ENCODE data around the gene CYB5R2. TPM values are rescaled to one million over a fixed set of nuclear protein-coding genes. Genes with fewer than 3 reads are reported as not detected.
"Not testable (repeated sequence)": the region's sequence is repeated elsewhere in the genome, so short reads cannot be mapped to it uniquely, and the experiment has no call there.

The CYB5R2 gene
- total RNA-seq, 2 experiments from 2014 or later = not detected

- Histone ChIP-seq H4K20me1 (ENCODE audit: insufficient read depth, low read length) (no peaks in the 10 kb centered on the region), H3K4me3 (ENCODE audit: low read depth, low read length, poor library complexity, severe bottlenecking) (no peak overlapping the region), H3K79me2 (ENCODE audit: insufficient read depth, low read depth, low read length) (no peaks in the 10 kb centered on the region), H2AFZ (ENCODE audit: low read length) (no peak overlapping the region), H3K36me3 (ENCODE audit: insufficient read depth, low read length) (peaks cover 50% of the 10 kb centered on the region), H3K4me1 (ENCODE audit: insufficient read depth, low read length, poor library complexity, severe bottlenecking) (no peaks in the 10 kb centered on the region), H3K4me2 (ENCODE audit: low read length) (no peak overlapping the region), H3K9me2 (ENCODE audit: insufficient read depth, low read length) (no peaks in the 10 kb centered on the region), H3K27ac (ENCODE audit: low read depth, low read length, poor library complexity, severe bottlenecking) (no peak overlapping the region), H3K9me3 (ENCODE audit: low read length) (no peaks in the 10 kb centered on the region)
- ChIA-PET POLR2A (no interaction called here), CTCF (ENCODE audit: unreplicated experiment) (interaction anchor here (1.2 kb wide), 1 partner anchor 22 kb away, joined by 3 read pairs; no protein-coding TSS in a partner anchor)
- DNase-seq (ENCODE audit: low spot score) = no peak
- no peak for TF ChIP-seq EZH2phosphoT487 (IDR thresholded peaks at IDR 0.05; ENCODE audit: borderline replicate concordance, low read depth, low read length)
- TF ChIP-seq CTCF (conservative IDR thresholded peaks at IDR 0.05; ENCODE audit: low read length) = no peak
- intact Hi-C loops (cut with micrococcal nuclease; ENCODE audit: unreplicated experiment) = loop anchor here (1.0 to 5.0 kb wide), 2 partner anchors 152 to 223 kb away; partner anchors contain the start of gene PPFIBP2
- BruUV-seq (replicated peaks) = no TSS peak
These were observed 8.4 kb downstream of the CYB5R2 start for GRCh38 chr11:7664867-7665266.

GRCh38 chr11:7663531-7663930, 9.8 kb downstream of the CYB5R2 start:
- DNase-seq (ENCODE audit: low spot score); H3K4me2 ChIP-seq (ENCODE audit: low read length); H3K79me2 ChIP-seq (ENCODE audit: insufficient read depth, low read depth, low read length); H3K9me2 ChIP-seq (ENCODE audit: insufficient read depth, low read length); BruUV-seq (replicated peaks); H4K20me1 ChIP-seq (ENCODE audit: insufficient read depth, low read length); H3K4me3 ChIP-seq (ENCODE audit: low read depth, low read length, poor library complexity, severe bottlenecking); CTCF ChIA-PET (ENCODE audit: unreplicated experiment); H3K4me1 ChIP-seq (ENCODE audit: insufficient read depth, low read length, poor library complexity, severe bottlenecking); H3K27ac ChIP-seq (ENCODE audit: low read depth, low read length, poor library complexity, severe bottlenecking); H3K9me3 ChIP-seq (ENCODE audit: low read length); intact Hi-C loops (cut with micrococcal nuclease; ENCODE audit: unreplicated experiment); POLR2A ChIA-PET; H2AFZ ChIP-seq (ENCODE audit: low read length): not testable (repeated sequence)
- H3K36me3 ChIP-seq (ENCODE audit: insufficient read depth, low read length) = peaks cover 39% of the 10 kb centered on the region

- Histone ChIP-seq H3K36me3 (ENCODE audit: insufficient read depth, low read length) (peaks cover 56% of the 10 kb centered on the region), H3K4me2 (ENCODE audit: low read length) (no peak overlapping the region), H3K9me3 (ENCODE audit: low read length) (no peaks in the 10 kb centered on the region), H3K4me3 (ENCODE audit: low read depth, low read length, poor library complexity, severe bottlenecking) (no peak overlapping the region), H3K4me1 (ENCODE audit: insufficient read depth, low read length, poor library complexity, severe bottlenecking) (no peaks in the 10 kb centered on the region), H3K79me2 (ENCODE audit: insufficient read depth, low read depth, low read length) (no peaks in the 10 kb centered on the region), H3K9me2 (ENCODE audit: insufficient read depth, low read length) (no peaks in the 10 kb centered on the region), H3K27ac (ENCODE audit: low read depth, low read length, poor library complexity, severe bottlenecking) (no peak overlapping the region), H4K20me1 (ENCODE audit: insufficient read depth, low read length) (no peaks in the 10 kb centered on the region), H2AFZ (ENCODE audit: low read length) (no peak overlapping the region)
- BruUV-seq (replicated peaks) = no TSS peak
- no peak for TF ChIP-seq EZH2phosphoT487 (IDR thresholded peaks at IDR 0.05; ENCODE audit: borderline replicate concordance, low read depth, low read length)
- peak; percentile 36; the same call in 1 of the 2 replicates for TF ChIP-seq CTCF (conservative IDR thresholded peaks at IDR 0.05; ENCODE audit: low read length)
- POLR2A ChIA-PET = interaction anchor here (1.1 kb wide), 1 partner anchor 10 kb away, joined by 3 read pairs; no protein-coding TSS in a partner anchor
- CTCF ChIA-PET (ENCODE audit: unreplicated experiment) = no interaction called here
- DNase-seq (ENCODE audit: low spot score) = no peak
- intact Hi-C loops (cut with micrococcal nuclease; ENCODE audit: unreplicated experiment) = no loop called here
These were observed 15.8 kb downstream of the CYB5R2 start for GRCh38 chr11:7657306-7658025.

Measured in OCI-LY7 (cell line).